ENCODE measurements around the gene C2CD4C.
"Not testable (repeated sequence)": the region's sequence is repeated elsewhere in the genome, so short reads cannot be mapped to it uniquely, and the experiment has no call there.

The C2CD4C gene

DNA sequence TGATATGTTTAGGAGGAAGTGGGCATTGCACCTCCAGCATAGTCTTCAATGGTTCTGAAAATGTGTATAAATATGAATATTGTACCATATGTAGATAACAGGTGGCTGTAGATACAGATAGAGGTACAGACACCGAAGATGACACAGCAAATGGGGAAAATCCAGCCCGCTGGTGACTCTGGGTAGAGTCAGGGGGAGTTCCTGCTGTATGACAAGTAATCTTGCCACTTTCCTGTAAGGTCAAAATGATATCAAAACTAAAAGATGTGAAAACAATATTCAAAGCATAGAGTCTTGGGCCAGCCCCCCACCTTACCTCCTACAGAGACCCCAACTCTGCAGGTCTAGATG lies 17.8 kb downstream of the C2CD4C start:
- intact Hi-C loops (cut with micrococcal nuclease): no loop called here
- H3K27me3 Mint-ChIP-seq: peaks cover 22% of the 10 kb centered on the region
- peaks cover 39% of the 10 kb centered on the region for H3K9me3 Mint-ChIP-seq
- peaks cover 8% of the 10 kb centered on the region for H3K36me3 Mint-ChIP-seq (ENCODE audit: low read depth)
- no peaks in the 10 kb centered on the region for H3K4me1 Mint-ChIP-seq (ENCODE audit: low read depth)
- H3K4me3 Mint-ChIP-seq: no peak overlapping the region
- H3K27ac Mint-ChIP-seq: no peak overlapping the region

DNA sequence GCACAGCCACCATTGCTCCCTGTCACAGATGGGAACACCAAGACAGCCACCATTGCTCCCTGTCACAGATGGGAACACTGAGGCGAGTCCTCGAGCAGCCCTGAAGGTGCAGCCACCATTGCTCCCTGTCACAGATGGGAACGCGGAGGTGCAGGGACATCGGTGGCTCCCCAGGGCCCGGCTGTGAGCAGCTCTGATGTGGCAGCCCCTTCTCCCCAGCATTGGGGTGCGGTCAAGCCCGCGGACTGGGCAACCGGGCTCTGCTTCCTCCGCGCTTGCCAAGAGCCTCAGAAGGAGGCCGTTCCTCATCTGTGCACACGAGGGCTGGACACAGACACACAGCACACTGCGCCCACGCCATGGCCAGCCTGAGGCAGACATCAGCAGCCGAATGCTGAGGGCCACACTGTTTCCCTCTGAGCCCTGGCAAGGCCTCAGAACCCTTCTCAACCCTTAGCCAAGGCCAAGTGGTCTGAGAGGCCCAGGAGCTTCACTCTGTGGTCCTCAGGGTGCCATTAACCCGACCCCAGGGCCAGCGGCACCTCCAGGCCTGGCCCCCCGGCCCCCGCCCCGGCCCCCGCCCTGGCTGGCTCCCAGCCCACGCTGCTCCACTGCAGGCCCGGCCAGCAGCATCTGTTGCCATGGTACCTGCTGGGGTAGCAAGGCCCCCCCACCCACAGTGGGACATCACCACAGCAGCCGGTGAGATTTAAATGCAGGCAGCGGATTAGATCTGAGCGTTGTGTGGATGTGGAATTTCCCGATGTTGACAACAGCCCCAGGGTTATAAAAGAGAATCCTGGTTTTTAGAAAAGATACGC lies 18.4 kb downstream of the C2CD4C start:
- Mint-ChIP-seq H3K27ac (no peak overlapping the region), H3K27me3 (peaks cover 27% of the 10 kb centered on the region), H3K36me3 (ENCODE audit: low read depth) (peaks cover 8% of the 10 kb centered on the region), H3K4me1 (ENCODE audit: low read depth) (no peaks in the 10 kb centered on the region), H3K4me3 (no peak overlapping the region), H3K9me3 (peaks cover 33% of the 10 kb centered on the region)
- intact Hi-C loops (cut with micrococcal nuclease): no loop called here

DNA sequence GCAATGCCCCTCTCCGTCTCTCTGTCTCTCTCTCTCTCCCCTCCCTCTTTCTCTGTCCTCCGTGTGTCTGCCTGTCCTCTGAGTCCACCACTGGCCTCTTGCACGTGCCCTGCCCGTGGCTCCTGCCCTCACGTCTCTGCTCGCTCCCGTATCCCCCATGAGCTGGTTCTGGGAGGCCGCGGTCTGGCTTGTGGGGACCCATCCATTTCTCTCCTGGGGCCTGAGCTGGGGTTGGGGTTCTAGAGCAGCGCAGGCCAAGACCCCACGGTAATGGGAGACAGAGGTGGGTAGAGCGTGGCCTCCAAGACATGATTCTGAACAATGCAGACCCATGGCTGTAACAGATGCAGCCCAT lies 19.0 kb downstream of the C2CD4C start:
- Mint-ChIP-seq H3K4me1 (ENCODE audit: low read depth) (no peaks in the 10 kb centered on the region), H3K4me3 (no peak overlapping the region), H3K9me3 (peaks cover 26% of the 10 kb centered on the region), H3K27ac (no peak overlapping the region), H3K36me3 (ENCODE audit: low read depth) (peaks cover 8% of the 10 kb centered on the region), H3K27me3 (peaks cover 28% of the 10 kb centered on the region)
- intact Hi-C loops (cut with micrococcal nuclease): no loop called here

DNA sequence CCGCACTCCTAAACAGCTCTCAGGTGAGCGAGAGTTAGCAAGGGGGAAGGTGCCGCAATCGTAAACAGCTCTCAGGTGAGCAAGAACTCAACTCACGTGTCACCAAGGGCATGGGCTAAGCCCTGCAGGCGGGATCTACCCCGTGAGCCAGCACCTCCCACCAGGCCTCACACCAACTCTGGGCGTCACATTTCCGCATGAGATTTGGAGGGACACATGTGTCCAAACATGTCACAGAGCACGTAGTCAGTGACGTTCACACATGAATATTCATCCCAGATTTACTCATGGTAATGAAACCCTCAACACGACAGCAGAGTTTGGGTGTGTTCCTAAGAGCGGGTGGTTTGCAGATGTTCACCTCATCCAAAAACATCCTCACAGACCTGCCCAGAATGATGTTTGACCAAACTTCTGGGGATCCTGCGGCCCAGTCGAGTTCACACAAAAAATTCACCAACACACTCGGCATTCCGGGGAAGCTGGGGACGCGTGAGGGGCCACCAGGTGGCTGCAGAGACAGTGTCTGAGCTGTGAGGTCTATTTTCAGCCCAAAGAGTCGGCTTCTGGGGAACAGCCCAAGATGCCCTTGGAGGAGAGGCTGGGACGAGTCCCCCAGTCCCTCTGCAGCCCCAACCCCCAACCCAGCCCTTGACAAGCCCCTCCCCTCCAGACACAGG lies 19.6 kb downstream of the C2CD4C start:
- no peaks in the 10 kb centered on the region for H3K4me1 Mint-ChIP-seq (ENCODE audit: low read depth)
- peaks cover 32% of the 10 kb centered on the region for H3K27me3 Mint-ChIP-seq
- intact Hi-C loops (cut with micrococcal nuclease): no loop called here
- peaks cover 8% of the 10 kb centered on the region for H3K36me3 Mint-ChIP-seq (ENCODE audit: low read depth)
- H3K9me3 Mint-ChIP-seq: peaks cover 21% of the 10 kb centered on the region
- no peak overlapping the region for H3K4me3 Mint-ChIP-seq
- no peak overlapping the region for H3K27ac Mint-ChIP-seq

DNA sequence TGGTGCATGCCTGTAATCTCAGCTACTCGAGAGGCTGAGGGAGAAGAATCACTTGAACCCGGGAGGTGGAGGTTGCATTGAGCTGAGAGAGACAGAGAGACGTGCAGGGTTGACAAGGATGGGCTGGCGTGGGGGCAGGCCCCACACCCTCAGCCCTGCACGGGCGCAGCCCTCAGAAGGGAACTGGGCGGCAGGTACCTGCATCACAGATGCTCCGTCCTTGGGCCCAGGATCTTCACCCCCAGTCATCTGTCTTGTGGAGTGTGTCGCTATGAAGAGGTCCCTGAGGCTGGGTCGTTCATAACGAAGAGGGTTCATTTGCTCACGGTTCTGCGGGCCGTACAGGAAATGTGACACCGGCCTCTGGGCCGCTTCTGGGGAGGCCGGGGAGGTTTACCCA lies 20.3 kb downstream of the C2CD4C start:
- H3K4me1 Mint-ChIP-seq (ENCODE audit: low read depth): no peaks in the 10 kb centered on the region
- H3K36me3 Mint-ChIP-seq (ENCODE audit: low read depth): peaks cover 8% of the 10 kb centered on the region
- intact Hi-C loops (cut with micrococcal nuclease): no loop called here
- H3K9me3 Mint-ChIP-seq: peaks cover 14% of the 10 kb centered on the region
- peaks cover 39% of the 10 kb centered on the region for H3K27me3 Mint-ChIP-seq
- H3K27ac Mint-ChIP-seq: no peak overlapping the region
- no peak overlapping the region for H3K4me3 Mint-ChIP-seq

DNA sequence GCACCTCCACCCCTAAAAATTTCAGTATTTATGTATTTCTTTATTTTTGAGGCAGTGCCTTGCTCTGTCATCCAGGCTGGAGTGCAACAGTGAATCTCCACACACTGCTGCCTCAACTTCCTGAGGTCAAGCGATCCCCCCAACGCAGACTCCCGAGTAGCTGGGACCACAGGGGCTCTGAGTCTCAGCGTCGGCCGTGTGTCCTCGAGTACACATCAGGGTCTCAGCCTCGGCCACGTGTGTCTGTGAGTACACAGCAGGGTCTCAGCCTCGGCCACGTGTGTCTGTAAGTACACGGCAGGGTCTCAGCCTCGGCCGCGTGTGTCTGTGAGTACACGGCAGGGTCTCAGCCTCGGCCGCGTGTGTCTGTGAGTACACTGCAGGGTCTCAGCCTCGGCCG lies 21.2 kb downstream of the C2CD4C start:
- Mint-ChIP-seq H3K36me3 (ENCODE audit: low read depth) (no peaks in the 10 kb centered on the region), H3K4me1 (ENCODE audit: low read depth) (no peaks in the 10 kb centered on the region), H3K27me3 (peaks cover 48% of the 10 kb centered on the region), H3K27ac (no peak overlapping the region), H3K9me3 (peaks cover 5% of the 10 kb centered on the region), H3K4me3 (no peak overlapping the region)
- intact Hi-C loops (cut with micrococcal nuclease): no loop called here

DNA sequence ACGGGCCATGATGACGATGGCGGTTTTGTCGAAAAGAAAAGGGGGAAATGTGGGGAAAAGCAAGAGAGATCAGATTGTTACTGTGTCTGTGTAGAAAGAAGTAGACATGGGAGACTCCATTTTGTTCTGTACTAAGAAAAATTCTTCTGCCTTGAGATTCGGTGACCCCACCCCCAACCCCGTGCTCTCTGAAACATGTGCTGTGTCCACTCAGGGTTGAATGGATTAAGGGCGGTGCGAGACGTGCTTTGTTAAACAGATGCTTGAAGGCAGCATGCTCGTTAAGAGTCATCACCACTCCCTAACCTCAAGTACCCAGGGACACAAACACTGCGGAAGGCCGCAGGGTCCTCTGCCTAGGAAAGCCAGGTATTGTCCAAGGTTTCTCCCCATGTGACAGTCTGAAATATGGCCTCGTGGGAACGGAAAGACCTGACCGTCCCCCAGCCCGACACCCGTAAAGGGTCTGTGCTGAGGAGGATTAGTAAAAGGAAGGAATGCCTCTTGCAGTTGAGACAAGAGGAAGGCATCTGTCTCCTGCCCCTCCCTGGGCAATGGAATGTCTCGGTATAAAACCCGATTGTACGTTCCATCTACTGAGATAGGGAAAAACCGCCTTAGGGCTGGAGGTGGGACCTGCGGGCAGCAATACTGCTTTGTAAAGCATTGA lies 22.2 kb downstream of the C2CD4C start:
- H3K9me3 Mint-ChIP-seq; intact Hi-C loops (cut with micrococcal nuclease); H3K36me3 Mint-ChIP-seq (ENCODE audit: low read depth); H3K27ac Mint-ChIP-seq; H3K4me1 Mint-ChIP-seq (ENCODE audit: low read depth); H3K4me3 Mint-ChIP-seq: not testable (repeated sequence)
- peaks cover 48% of the 10 kb centered on the region for H3K27me3 Mint-ChIP-seq

DNA sequence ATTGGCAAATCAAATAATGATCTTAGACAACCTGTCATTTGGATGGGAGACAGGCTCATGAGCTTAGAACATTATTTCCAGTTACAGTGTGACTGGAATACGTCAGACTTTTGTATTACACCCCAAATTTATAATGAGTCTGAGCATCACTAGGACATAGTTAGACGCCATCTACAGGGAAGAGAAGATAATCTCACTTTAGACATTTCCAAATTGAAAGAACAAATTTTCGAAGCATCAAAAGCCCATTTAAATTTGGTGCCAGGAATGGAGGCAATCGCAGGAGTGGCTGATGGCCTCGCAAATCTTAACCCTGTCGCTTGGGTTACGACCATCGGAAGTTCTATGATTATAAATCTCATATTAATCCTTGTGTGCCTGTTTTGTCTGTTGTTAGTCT lies 22.8 kb downstream of the C2CD4C start:
- H3K27ac Mint-ChIP-seq; H3K4me1 Mint-ChIP-seq (ENCODE audit: low read depth); H3K9me3 Mint-ChIP-seq; H3K36me3 Mint-ChIP-seq (ENCODE audit: low read depth); H3K4me3 Mint-ChIP-seq; intact Hi-C loops (cut with micrococcal nuclease): not testable (repeated sequence)
- peaks cover 47% of the 10 kb centered on the region for H3K27me3 Mint-ChIP-seq

DNA sequence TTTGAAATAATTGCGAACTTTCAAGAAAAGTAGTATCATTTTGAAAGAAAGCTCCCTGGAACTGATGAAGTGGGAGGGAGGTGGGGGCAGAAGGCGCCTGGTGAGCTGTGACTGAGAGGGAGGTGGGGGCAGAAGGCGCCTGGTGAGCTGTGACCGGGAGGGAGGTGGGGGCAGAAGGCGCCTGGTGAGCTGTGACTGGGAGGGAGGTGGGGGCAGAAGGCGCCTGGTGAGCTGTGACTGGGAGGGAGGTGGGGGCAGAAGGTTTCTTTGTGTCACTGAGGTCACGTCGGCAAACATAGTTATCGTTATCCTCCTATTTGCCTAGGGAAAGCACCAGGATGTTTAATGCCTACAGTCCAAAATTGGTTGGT lies 24.2 kb downstream of the C2CD4C start:
- intact Hi-C loops (cut with micrococcal nuclease): no loop called here
- Mint-ChIP-seq H3K36me3 (ENCODE audit: low read depth) (no peaks in the 10 kb centered on the region), H3K27ac (no peak overlapping the region), H3K27me3 (peaks cover 47% of the 10 kb centered on the region), H3K9me3 (no peaks in the 10 kb centered on the region), H3K4me1 (ENCODE audit: low read depth) (no peaks in the 10 kb centered on the region), H3K4me3 (no peak overlapping the region)

DNA sequence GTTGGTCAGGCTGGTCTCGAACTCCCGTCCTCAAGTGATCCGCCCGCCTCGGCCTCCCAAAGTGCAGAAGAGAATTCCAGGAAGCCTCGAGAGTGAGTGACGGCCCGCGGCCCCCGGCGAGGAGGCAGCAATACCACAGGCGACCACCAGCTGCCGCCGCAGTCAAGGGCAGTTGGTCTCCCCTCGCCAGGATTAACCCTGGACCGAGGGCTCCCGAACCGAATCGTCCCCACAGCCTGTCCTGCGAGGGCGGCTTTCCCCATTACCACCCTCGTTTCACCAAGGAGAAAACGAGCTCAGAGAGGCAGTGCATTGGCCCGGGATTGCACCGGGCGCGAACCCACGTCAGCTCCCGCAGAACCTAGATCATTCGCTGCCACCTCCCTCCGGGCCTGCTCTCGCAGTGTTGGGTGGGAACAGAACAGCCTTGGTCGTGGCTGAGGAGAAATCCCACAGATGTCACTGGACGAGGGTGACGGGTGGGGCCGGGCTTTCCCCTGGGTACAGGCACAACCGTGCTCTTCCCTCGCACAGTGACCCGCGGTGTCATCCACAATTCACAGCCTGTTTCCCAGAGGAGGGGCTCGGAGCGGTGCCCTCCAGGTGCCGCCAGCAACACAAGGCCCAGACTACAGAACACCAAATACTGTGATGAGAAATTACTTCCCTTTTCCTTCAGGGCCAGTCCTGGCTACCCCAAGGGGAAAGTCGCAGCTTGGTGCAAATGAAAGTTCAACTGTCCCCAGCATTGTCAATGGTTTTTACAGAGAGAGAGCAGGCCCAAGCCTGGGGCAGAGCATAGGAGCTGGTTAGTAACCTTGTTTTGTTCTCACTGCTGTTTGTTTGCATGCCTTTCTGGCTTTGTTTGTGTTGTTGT lies 24.8 kb downstream of the C2CD4C start:
- no peak overlapping the region for H3K4me3 Mint-ChIP-seq
- intact Hi-C loops (cut with micrococcal nuclease): no loop called here

DNA sequence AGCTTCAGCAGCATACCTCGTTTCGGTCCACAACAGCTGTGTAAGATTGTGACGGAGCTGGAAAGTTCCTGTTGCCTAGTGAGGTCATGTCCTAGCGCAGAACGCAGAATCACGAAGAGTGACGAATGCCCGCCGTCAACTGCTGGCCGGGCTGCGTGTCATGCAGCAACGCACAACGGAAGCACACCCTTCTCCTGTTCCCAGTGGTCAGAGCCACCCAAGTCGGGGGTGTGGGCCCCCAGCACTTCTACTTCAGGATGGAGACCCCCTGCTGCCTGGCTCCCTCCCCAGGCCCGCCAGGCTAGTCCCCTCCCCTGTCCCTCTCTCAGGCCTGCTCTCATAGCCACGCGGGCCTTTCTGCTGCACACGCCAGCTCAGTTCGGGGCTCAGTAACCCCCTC lies 25.9 kb downstream of the C2CD4C start:
- Mint-ChIP-seq H3K36me3 (ENCODE audit: low read depth) (no peaks in the 10 kb centered on the region), H3K9me3 (no peaks in the 10 kb centered on the region), H3K4me3 (no peak overlapping the region), H3K27me3 (peaks cover 48% of the 10 kb centered on the region), H3K27ac (no peak overlapping the region), H3K4me1 (ENCODE audit: low read depth) (no peaks in the 10 kb centered on the region)
- intact Hi-C loops (cut with micrococcal nuclease): no loop called here

More for the DNA sequence above, 24.8 kb downstream of the C2CD4C start:
- peaks cover 50% of the 10 kb centered on the region for H3K27me3 Mint-ChIP-seq
- no peak overlapping the region for H3K27ac Mint-ChIP-seq
- H3K9me3 Mint-ChIP-seq: no peaks in the 10 kb centered on the region
- H3K36me3 Mint-ChIP-seq (ENCODE audit: low read depth): no peaks in the 10 kb centered on the region
- no peaks in the 10 kb centered on the region for H3K4me1 Mint-ChIP-seq (ENCODE audit: low read depth)

DNA sequence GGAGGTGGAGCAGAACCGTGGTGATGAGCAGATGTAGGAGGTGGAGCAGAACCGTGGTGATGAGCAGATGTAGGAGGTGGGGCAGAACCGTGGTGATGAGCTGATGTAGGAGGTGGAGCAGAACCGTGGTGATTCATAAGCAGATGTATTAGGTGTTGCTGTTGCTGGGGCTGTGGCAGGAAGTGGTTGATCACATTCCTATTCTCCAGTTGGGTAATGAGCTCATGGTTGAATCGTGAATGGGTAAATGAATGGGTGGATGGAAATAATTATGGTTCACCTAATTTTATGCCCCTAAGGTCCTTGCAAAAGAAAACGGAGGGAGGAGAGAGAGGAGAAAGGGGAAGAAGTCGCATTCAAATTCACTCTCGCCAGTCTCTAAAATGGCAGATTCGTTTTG lies 26.4 kb downstream of the C2CD4C start:
- H3K27ac Mint-ChIP-seq; H3K4me1 Mint-ChIP-seq (ENCODE audit: low read depth); intact Hi-C loops (cut with micrococcal nuclease); H3K9me3 Mint-ChIP-seq; H3K4me3 Mint-ChIP-seq; H3K36me3 Mint-ChIP-seq (ENCODE audit: low read depth): not testable (repeated sequence)
- H3K27me3 Mint-ChIP-seq: peaks cover 47% of the 10 kb centered on the region

DNA sequence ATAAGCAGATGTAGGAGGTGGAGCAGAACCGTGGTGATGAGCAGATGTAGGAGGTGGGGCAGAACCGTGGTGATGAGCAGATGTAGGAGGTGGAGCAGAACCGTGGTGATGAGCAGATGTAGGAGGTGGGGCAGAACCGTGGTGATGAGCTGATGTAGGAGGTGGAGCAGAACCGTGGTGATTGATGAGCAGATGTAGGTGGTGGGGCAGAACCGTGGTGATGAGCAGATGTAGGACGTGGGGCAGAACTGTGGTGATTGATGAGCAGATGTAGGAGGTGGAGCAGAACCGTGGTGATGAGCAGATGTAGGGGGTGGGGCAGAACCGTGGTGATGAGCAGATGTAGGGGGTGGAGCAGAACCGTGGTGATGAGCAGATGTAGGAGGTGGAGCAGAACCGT lies 27.0 kb downstream of the C2CD4C start:
- H3K27ac Mint-ChIP-seq: not testable (repeated sequence)

More for the DNA sequence above, 27.0 kb downstream of the C2CD4C start:
- intact Hi-C loops (cut with micrococcal nuclease); H3K9me3 Mint-ChIP-seq; H3K4me3 Mint-ChIP-seq; H3K36me3 Mint-ChIP-seq (ENCODE audit: low read depth); H3K4me1 Mint-ChIP-seq (ENCODE audit: low read depth): not testable (repeated sequence)
- H3K27me3 Mint-ChIP-seq: peaks cover 43% of the 10 kb centered on the region

Data from dendritic cell treated with granulocyte-macrophage colony-stimulating factor and Interleukin-4, amounts not matched to agents 40 ng/mL and 50 ng/mL, for 4 days (primary cell).